HEK293 (cell line): ENCODE data around the gene WWOX.

Experiments used
- CTCF ChIA-PET: fragments of 350-600 bp; formaldehyde crosslinking; extraction: SDS; loops from one replicate; lab custom pipeline; 2021; ENCODE audit warnings: antibody characterized with exemption; lab: Yijun Ruan, JAX
- POLR2A ChIA-PET: fragments of 300-600 bp; formaldehyde crosslinking; extraction: SDS; loops from one replicate; lab custom pipeline; 2020; ENCODE audit warnings: antibody characterized with exemption, inconsistent platforms; lab: Yijun Ruan, JAX
- H3K27ac ChIP-seq: fragments of 200-500 bp; sonication (Bioruptor generic); 2 replicates; pipeline ENCODE4 v1.5.1; 2014; ENCODE audit warnings: low read depth, low read length, control low read depth, inconsistent platforms; ENCODE audit errors: extremely low read depth
- H3K36me3 ChIP-seq, 2 experiments: fragments of 200-500 bp in 1 of 2; sonication (Bioruptor generic) in 1 of 2; 1 replicate in 1 of 2; 2 replicates in 1 of 2; pipeline ENCODE4 v1.5.1; 2014 to 2017; ENCODE audit warnings: inconsistent platforms in 2 of 2, low read length in 2 of 2; ENCODE audit not compliant: control insufficient read depth in 2 of 2, insufficient read depth in 1 of 2
- H3K4me1 ChIP-seq: fragments of 200-500 bp; sonication (Bioruptor generic); 2 replicates; pipeline ENCODE4 v1.5.1; 2014; ENCODE audit warnings: mild to moderate bottlenecking, low read length, inconsistent platforms; ENCODE audit not compliant: control insufficient read depth, insufficient read depth
- H3K4me3 ChIP-seq: 2 replicates; pipeline ENCODE4 v1.5.1; 2011; ENCODE audit warnings: low read depth, mild to moderate bottlenecking, control low read depth, low read length, moderate library complexity
- H3K9me3 ChIP-seq: fragments of 200-500 bp; sonication (Bioruptor generic); 2 replicates; pipeline ENCODE4 v1.5.1; 2014; ENCODE audit warnings: low read depth, low read length, inconsistent platforms; ENCODE audit not compliant: control insufficient read depth, insufficient read depth
- GLI2 ChIP-seq: fragments of 450-650 bp; formaldehyde crosslinking; IDR thresholded peaks from 2 replicates; pipeline ENCODE4; 2017; ENCODE audit warnings: missing biosample characterization, missing genetic modification characterization, low read depth, borderline replicate concordance
- SCRT1 ChIP-seq: fragments of 450-650 bp; formaldehyde crosslinking; IDR thresholded peaks from 2 replicates; pipeline ENCODE4 v1.5.1; 2016; ENCODE audit warnings: missing biosample characterization, missing genetic modification characterization, borderline replicate concordance
- TRIM28 ChIP-seq: IDR thresholded peaks from 2 replicates; pipeline ENCODE4 v1.6.1; 2011; ENCODE audit warnings: low read length, control low read depth, borderline replicate concordance
- ZBTB8A ChIP-seq: fragments of 450-650 bp; formaldehyde crosslinking; IDR thresholded peaks from 2 replicates; pipeline ENCODE4 v1.5.1; 2016; ENCODE audit warnings: missing biosample characterization, missing genetic modification characterization
- ZNF114 ChIP-seq: fragments of 450-650 bp; formaldehyde crosslinking; IDR thresholded peaks from 2 replicates; pipeline ENCODE4 v1.5.0; 2017; ENCODE audit warnings: missing biosample characterization, missing genetic modification characterization
- ZNF132 ChIP-seq: fragments of 450-650 bp; formaldehyde crosslinking; IDR thresholded peaks from 2 replicates; pipeline ENCODE4 v1.5.1; 2017; ENCODE audit warnings: missing biosample characterization, missing genetic modification characterization, borderline replicate concordance
- ZNF140 ChIP-seq: fragments of 450-650 bp; formaldehyde crosslinking; IDR thresholded peaks from 2 replicates; pipeline ENCODE4 v1.5.1; 2016; ENCODE audit warnings: missing biosample characterization, missing genetic modification characterization
- ZNF175 ChIP-seq: fragments of 450-650 bp; formaldehyde crosslinking; IDR thresholded peaks from 2 replicates; pipeline ENCODE4 v1.5.1; 2016; ENCODE audit warnings: missing biosample characterization, missing genetic modification characterization
- ZNF248 ChIP-seq: fragments of 450-650 bp; formaldehyde crosslinking; IDR thresholded peaks from 2 replicates; pipeline ENCODE4 v1.5.1; 2017; ENCODE audit warnings: missing biosample characterization, missing genetic modification characterization
- ZNF416 ChIP-seq: fragments of 450-650 bp; formaldehyde crosslinking; IDR thresholded peaks from 2 replicates; pipeline ENCODE4 v1.5.1; 2016; ENCODE audit warnings: missing biosample characterization, missing genetic modification characterization
- ZNF510 ChIP-seq: fragments of 450-650 bp; formaldehyde crosslinking; IDR thresholded peaks from 2 replicates; pipeline ENCODE4 v1.5.1; 2018; ENCODE audit warnings: mild to moderate bottlenecking, missing genetic modification characterization, missing biosample characterization; ENCODE audit not compliant: insufficient replicate concordance
- ZNF521 ChIP-seq: fragments of 450-650 bp; formaldehyde crosslinking; IDR thresholded peaks from 2 replicates; pipeline ENCODE4 v1.5.1; 2017; ENCODE audit warnings: missing biosample characterization, mild to moderate bottlenecking, missing genetic modification characterization
- ZNF548 ChIP-seq: fragments of 450-650 bp; formaldehyde crosslinking; IDR thresholded peaks from 2 replicates; pipeline ENCODE4 v1.5.1; 2016; ENCODE audit warnings: missing biosample characterization, missing genetic modification characterization
- ZNF555 ChIP-seq: fragments of 450-650 bp; formaldehyde crosslinking; conservative IDR thresholded peaks from 2 replicates; pipeline ENCODE4 v1.5.1; 2017; ENCODE audit warnings: missing biosample characterization, mild to moderate bottlenecking, missing genetic modification characterization, inconsistent platforms
- ZNF558 ChIP-seq: fragments of 450-650 bp; formaldehyde crosslinking; IDR thresholded peaks from 2 replicates; pipeline ENCODE4 v1.5.1; 2016; ENCODE audit warnings: missing biosample characterization, missing genetic modification characterization
- ZNF654 ChIP-seq: fragments of 450-650 bp; formaldehyde crosslinking; IDR thresholded peaks from 2 replicates; pipeline ENCODE4 v1.5.1; 2016; ENCODE audit warnings: low read depth, missing biosample characterization, missing genetic modification characterization
- ZNF658 ChIP-seq: fragments of 450-650 bp; formaldehyde crosslinking; IDR thresholded peaks from 2 replicates; pipeline ENCODE4; 2016; ENCODE audit warnings: missing biosample characterization, missing genetic modification characterization
- ZNF677 ChIP-seq: fragments of 450-650 bp; IDR thresholded peaks from 2 replicates; pipeline ENCODE4 v1.5.0; 2018; ENCODE audit warnings: missing biosample characterization, mild to moderate bottlenecking, missing genetic modification characterization, moderate library complexity
- ZNF785 ChIP-seq: fragments of 450-650 bp; formaldehyde crosslinking; IDR thresholded peaks from 2 replicates; pipeline ENCODE4 v1.5.1; 2016; ENCODE audit warnings: missing biosample characterization, missing genetic modification characterization
- TF ChIP-seq, protein P1 (sequence below): fragments of 450-650 bp; formaldehyde crosslinking; conservative IDR thresholded peaks from 2 replicates; pipeline ENCODE4 v1.5.1; 2016; ENCODE audit warnings: low read depth, missing biosample characterization, missing genetic modification characterization
- TF ChIP-seq, protein P2 (sequence below): fragments of 450-650 bp; formaldehyde crosslinking; IDR thresholded peaks from 2 replicates; pipeline ENCODE4 v1.5.1; 2016; ENCODE audit warnings: missing biosample characterization, missing genetic modification characterization, low read depth
- TF ChIP-seq, protein P3 (sequence below): fragments of 450-650 bp; formaldehyde crosslinking; IDR thresholded peaks from 2 replicates; pipeline ENCODE4 v1.5.1; 2016; ENCODE audit warnings: missing biosample characterization, missing genetic modification characterization

WWOX gene

DNA sequence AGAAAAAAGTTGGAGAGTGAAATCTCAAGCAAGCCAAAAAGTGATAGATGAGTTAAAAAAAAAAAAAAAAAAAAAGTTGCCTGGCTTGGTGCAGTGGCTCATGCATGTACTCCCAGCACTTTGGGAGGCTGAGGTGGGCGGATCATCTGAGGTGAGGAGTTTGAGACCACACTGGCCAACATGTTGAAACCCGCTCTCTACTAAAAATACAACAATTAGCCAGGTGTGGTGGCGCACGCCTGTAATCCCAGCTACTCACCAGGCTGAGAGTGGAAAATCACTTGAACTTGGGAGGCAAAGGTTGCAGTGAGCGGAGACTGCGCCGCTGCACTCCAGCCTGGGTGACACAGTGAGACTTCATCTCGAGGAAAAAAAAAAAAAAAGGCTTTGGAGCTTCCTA, 668.8 kb downstream of the WWOX start:
- CTCF ChIA-PET: no interaction called here

DNA sequence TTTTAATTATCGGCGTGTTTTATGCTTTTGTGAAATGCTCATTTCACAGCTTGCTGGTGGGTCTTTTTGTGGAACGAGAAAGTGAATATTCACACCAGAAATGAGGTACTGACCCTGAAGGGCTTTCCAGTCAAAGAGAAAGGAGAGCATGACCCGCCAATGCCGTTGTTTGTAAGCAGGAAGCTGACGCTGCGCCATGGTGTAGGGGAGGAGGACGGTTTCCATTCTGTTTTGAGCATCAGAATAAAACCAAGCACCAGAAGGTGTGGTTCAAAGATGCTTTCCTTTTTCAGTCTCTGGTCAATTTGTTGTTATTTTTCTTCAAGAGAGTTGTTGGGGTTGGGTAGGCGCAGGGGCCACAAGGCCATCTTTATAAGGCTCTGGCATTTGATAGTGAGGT, 669.3 kb downstream of the WWOX start:
- TF ChIP-seq ZNF548 (tag by site-specific recombination) (no peak), ZNF785 (tag by site-specific recombination) (no peak), ZBTB8A (no peak), GLI2 (tag by site-specific recombination) (no peak), SCRT1 (tag by site-specific recombination) (no peak), ZNF114 (no peak), ZNF521 (tag by site-specific recombination) (no peak), TRIM28 (no peak), ZNF677 (tag by site-specific recombination) (no peak), ZNF140 (tag by site-specific recombination) (no peak), ZNF555 (tag by site-specific recombination) (no peak)
- TF ChIP-seq, protein P1, sequence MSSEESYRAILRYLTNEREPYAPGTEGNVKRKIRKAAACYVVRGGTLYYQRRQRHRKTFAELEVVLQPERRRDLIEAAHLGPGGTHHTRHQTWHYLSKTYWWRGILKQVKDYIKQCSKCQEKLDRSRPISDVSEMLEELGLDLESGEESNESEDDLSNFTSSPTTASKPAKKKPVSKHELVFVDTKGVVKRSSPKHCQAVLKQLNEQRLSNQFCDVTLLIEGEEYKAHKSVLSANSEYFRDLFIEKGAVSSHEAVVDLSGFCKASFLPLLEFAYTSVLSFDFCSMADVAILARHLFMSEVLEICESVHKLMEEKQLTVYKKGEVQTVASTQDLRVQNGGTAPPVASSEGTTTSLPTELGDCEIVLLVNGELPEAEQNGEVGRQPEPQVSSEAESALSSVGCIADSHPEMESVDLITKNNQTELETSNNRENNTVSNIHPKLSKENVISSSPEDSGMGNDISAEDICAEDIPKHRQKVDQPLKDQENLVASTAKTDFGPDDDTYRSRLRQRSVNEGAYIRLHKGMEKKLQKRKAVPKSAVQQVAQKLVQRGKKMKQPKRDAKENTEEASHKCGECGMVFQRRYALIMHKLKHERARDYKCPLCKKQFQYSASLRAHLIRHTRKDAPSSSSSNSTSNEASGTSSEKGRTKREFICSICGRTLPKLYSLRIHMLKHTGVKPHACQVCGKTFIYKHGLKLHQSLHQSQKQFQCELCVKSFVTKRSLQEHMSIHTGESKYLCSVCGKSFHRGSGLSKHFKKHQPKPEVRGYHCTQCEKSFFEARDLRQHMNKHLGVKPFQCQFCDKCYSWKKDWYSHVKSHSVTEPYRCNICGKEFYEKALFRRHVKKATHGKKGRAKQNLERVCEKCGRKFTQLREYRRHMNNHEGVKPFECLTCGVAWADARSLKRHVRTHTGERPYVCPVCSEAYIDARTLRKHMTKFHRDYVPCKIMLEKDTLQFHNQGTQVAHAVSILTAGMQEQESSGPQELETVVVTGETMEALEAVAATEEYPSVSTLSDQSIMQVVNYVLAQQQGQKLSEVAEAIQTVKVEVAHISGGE (tag by site-specific recombination): no peak
- TF ChIP-seq, protein P2, sequence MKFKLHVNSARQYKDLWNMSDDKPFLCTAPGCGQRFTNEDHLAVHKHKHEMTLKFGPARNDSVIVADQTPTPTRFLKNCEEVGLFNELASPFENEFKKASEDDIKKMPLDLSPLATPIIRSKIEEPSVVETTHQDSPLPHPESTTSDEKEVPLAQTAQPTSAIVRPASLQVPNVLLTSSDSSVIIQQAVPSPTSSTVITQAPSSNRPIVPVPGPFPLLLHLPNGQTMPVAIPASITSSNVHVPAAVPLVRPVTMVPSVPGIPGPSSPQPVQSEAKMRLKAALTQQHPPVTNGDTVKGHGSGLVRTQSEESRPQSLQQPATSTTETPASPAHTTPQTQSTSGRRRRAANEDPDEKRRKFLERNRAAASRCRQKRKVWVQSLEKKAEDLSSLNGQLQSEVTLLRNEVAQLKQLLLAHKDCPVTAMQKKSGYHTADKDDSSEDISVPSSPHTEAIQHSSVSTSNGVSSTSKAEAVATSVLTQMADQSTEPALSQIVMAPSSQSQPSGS (tag by site-specific recombination): no peak
- TF ChIP-seq, all 188 proteins: peak for 0
- no peaks in the 10 kb centered on the region for H3K4me1 ChIP-seq
- H3K4me3 ChIP-seq: no peak overlapping the region
- H3K36me3 ChIP-seq: no peaks in the 10 kb centered on the region
- H3K27ac ChIP-seq: no peak overlapping the region
- ChIA-PET CTCF (no interaction called here), POLR2A (no interaction called here)
- H3K9me3 ChIP-seq: no peaks in the 10 kb centered on the region

More for the DNA sequence above, 668.8 kb downstream of the WWOX start:
- Histone ChIP-seq H3K9me3 (no peaks in the 10 kb centered on the region), H3K27ac (no peak overlapping the region), H3K4me3 (no peak overlapping the region), H3K4me1 (no peaks in the 10 kb centered on the region), H3K36me3 (no peaks in the 10 kb centered on the region)
- POLR2A ChIA-PET: no interaction called here
- TF ChIP-seq ZNF558 (tag by site-specific recombination) (no peak), ZNF510 (tag by site-specific recombination) (no peak), ZNF248 (tag by site-specific recombination) (no peak), ZNF548 (tag by site-specific recombination) (no peak), ZNF658 (no peak), ZNF416 (tag by site-specific recombination) (no peak), ZNF175 (tag by site-specific recombination) (no peak), ZNF654 (tag by site-specific recombination) (no peak), ZNF132 (tag by site-specific recombination) (no peak)
- TF ChIP-seq, protein P1 (tag by site-specific recombination): no peak
- TF ChIP-seq, protein P3, sequence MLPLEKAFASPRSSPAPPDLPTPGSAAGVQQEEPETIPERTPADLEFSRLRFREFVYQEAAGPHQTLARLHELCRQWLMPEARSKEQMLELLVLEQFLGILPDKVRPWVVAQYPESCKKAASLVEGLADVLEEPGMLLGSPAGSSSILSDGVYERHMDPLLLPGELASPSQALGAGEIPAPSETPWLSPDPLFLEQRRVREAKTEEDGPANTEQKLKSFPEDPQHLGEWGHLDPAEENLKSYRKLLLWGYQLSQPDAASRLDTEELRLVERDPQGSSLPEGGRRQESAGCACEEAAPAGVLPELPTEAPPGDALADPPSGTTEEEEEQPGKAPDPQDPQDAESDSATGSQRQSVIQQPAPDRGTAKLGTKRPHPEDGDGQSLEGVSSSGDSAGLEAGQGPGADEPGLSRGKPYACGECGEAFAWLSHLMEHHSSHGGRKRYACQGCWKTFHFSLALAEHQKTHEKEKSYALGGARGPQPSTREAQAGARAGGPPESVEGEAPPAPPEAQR (tag by site-specific recombination): no peak
